Activated naive CD4-positive, alpha-beta T cell treated with anti-CD3 and anti-CD28 coated beads for 36 hours (primary cell): ENCODE measurements around the gene TDRKH. TPM values are rescaled to one million over a fixed set of nuclear protein-coding genes. Genes with fewer than 3 reads are reported as not detected.
"Not testable (repeated sequence)": the region's sequence is repeated elsewhere in the genome, so short reads cannot be mapped to it uniquely, and the experiment has no call there.

ENCODE experiments used
- CTCF ChIA-PET: fragments of 350-600 bp; sonication (Branson Sonifier 250); formaldehyde crosslinking; loops from one replicate; lab custom pipeline; 2021; ENCODE audit warnings: antibody characterized with exemption; lab: Charles Lee
- DNase-seq: peaks from one replicate; pipeline ENCODE4 v3.0.0-alpha.2; 2020
- H3K27ac Mint-ChIP-seq: one replicate; pipeline ENCODE4 v1.8.0; 2021; ENCODE audit warnings: mild to moderate bottlenecking, mixed read lengths
- H3K27me3 Mint-ChIP-seq: one replicate; pipeline ENCODE4 v1.8.0; 2021; ENCODE audit warnings: low read depth, mixed read lengths
- H3K36me3 Mint-ChIP-seq: one replicate; pipeline ENCODE4 v1.8.0; 2021; ENCODE audit warnings: low read depth, mixed read lengths
- H3K4me1 Mint-ChIP-seq: one replicate; pipeline ENCODE4 v1.8.0; 2021; ENCODE audit warnings: low read depth, mixed read lengths
- H3K4me3 Mint-ChIP-seq: one replicate; pipeline ENCODE4 v1.8.0; 2021; ENCODE audit warnings: mild to moderate bottlenecking, moderate library complexity, mixed read lengths
- H3K9me3 Mint-ChIP-seq: one replicate; pipeline ENCODE4 v1.8.0; 2021; ENCODE audit warnings: mixed read lengths
- intact Hi-C: fragments of 100-400 bp; cut with micrococcal nuclease; formaldehyde crosslinking; loops from one replicate; pipeline ENCODE4 v1.15.1; 2023
- total RNA-seq, 2 experiments: library from RNA; stranded (reverse); gene quantifications; one replicate each; pipeline ENCODE4 v1.2.3, GENCODE V29; 2021

Gene TDRKH
- total RNA-seq, 2 experiments from 2014 or later, result 22.0 to 22.5 TPM

GRCh38 chr1:151799179-151800022, 9.1 kb upstream of the TDRKH start:
- CTCF ChIA-PET, result interaction anchor here (0.7 to 1.0 kb wide), 3 partner anchors 24 to 115 kb away, joined by 3 to 5 read pairs (median 3); no protein-coding TSS in a partner anchor
- Mint-ChIP-seq H3K9me3 (no peaks in the 10 kb centered on the region), H3K27me3 (peaks cover 2% of the 10 kb centered on the region), H3K4me1 (peaks cover 2% of the 10 kb centered on the region), H3K4me3 (no peak overlapping the region), H3K27ac (no peak overlapping the region), H3K36me3 (no peaks in the 10 kb centered on the region)
- DNase-seq, result no peak
- intact Hi-C loops, result no loop called here

- intact Hi-C loops, result no loop called here
- no peak overlapping the region for H3K4me3 Mint-ChIP-seq
- H3K9me3 Mint-ChIP-seq, result no peaks in the 10 kb centered on the region
- no peaks in the 10 kb centered on the region for H3K36me3 Mint-ChIP-seq
- peaks cover 2% of the 10 kb centered on the region for H3K4me1 Mint-ChIP-seq
- H3K27ac Mint-ChIP-seq, result no peak overlapping the region
- CTCF ChIA-PET, result interaction anchor here (0.6 to 1.0 kb wide), 3 partner anchors 38 to 115 kb away, joined by 3 to 5 read pairs (median 3); no protein-coding TSS in a partner anchor
- H3K27me3 Mint-ChIP-seq, result peaks cover 2% of the 10 kb centered on the region
- DNase-seq, result no peak
Observed at GRCh38 chr1:151798571-151798970, 8.3 kb upstream of the TDRKH start.

DNA sequence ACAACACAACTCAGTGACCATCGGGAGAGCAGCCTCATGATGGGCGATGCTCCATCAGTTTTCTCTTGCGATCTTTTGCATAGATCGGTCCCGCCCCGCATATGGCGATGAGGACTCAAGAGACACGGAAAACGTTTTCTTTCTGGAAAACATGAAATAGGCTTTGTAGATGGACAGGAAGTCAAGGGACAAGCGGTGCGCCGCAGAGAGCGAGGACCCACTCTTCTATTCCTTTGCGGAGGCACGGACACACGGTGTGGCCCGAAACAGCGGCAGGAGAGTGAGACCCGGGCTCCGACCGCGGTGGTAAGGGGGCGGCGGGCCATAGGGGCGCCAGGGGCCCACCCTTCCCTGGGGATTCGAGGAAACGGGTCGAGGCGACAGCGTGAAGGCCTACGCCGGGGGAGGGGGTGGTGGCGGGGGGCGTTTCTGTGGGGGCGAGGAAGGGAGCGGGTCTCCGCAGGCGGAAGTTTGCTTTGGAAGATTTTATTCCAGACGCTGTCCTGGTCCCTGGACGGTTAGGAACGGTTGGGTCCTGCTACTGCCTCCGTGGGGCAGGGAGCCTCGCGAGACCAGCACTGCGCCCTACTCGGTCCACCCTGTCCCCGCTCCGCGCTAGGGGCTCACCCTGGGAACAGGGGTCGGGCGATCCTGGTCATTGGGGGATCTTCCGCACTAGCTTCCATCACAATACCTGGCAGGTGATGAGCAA, 796 bp upstream of the TDRKH start:
- Mint-ChIP-seq H3K27ac (peak overlapping the region; percentile 81), H3K27me3 (no peaks in the 10 kb centered on the region), H3K36me3 (no peaks in the 10 kb centered on the region), H3K4me3 (peak overlapping the region; percentile 98), H3K4me1 (peaks cover 22% of the 10 kb centered on the region), H3K9me3 (no peaks in the 10 kb centered on the region)
- intact Hi-C loops, result loop anchor here (1.0 to 2.0 kb wide), 7 partner anchors 28 to 508 kb away; partner anchors contain the start of genes MRPL9, PI4KB, THEM4 and ZNF687
- peak; percentile 16 for DNase-seq
- CTCF ChIA-PET, result interaction anchor here (0.6 to 1.1 kb wide), 2 partner anchors 44 to 795 kb away, joined by 3 to 7 read pairs; no protein-coding TSS in a partner anchor

GRCh38 chr1:151787689-151788088, 2.6 kb downstream of the TDRKH start:
- H3K4me1 Mint-ChIP-seq, result peaks cover 22% of the 10 kb centered on the region
- CTCF ChIA-PET, result interaction anchor here (0.7 kb wide), 1 partner anchor 232 kb away, joined by 5 read pairs; no protein-coding TSS in a partner anchor
- intact Hi-C loops, result no loop called here
- no peaks in the 10 kb centered on the region for H3K27me3 Mint-ChIP-seq
- no peaks in the 10 kb centered on the region for H3K9me3 Mint-ChIP-seq
- H3K4me3 Mint-ChIP-seq, result no peak overlapping the region
- H3K27ac Mint-ChIP-seq, result no peak overlapping the region
- H3K36me3 Mint-ChIP-seq, result no peaks in the 10 kb centered on the region
- no peak for DNase-seq

DNA sequence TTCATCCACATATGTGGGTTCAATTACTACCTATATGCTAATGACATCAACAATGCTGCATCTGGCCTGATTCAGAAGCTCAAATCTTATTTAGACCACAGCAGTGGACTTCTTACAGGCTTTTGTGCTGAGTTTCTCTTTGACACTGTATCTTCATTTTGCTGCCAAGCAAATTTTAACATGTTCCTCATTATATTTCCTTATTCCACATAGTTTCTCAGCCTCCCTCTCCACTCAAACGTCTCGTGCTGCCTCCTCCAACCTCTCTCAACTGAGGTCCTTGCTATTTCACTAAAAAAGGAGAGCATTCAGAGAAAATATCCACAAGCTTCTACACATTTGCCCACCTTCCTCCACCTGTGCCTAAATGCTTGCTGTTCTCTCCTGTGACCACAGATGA, 6.5 kb downstream of the TDRKH start:
- H3K4me1 Mint-ChIP-seq, result peaks cover 2% of the 10 kb centered on the region
- no peak overlapping the region for H3K4me3 Mint-ChIP-seq
- H3K27me3 Mint-ChIP-seq, result no peaks in the 10 kb centered on the region
- peaks cover 6% of the 10 kb centered on the region for H3K36me3 Mint-ChIP-seq
- CTCF ChIA-PET, result no interaction called here
- no peaks in the 10 kb centered on the region for H3K9me3 Mint-ChIP-seq
- no peak for DNase-seq
- H3K27ac Mint-ChIP-seq, result no peak overlapping the region
- intact Hi-C loops, result no loop called here

DNA sequence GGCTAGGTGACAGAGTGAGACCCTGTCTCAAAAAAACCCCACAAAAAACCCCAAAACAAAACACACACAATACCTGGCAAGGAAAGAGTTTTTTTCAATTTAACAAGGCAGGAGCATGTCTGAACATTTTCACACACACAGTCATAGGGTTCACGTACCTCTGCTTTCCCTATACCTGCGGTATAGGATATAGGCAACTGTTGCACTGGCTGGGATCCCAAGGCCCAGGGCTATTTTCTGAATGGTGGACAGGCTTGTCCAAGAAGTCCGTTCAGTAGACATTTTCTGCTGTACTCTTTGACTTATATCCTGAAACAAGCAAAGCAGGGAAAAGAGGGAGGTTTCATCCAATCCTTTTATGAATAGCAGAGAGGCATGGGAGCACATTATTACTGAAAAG, 7.6 kb downstream of the TDRKH start:
- H3K4me1 Mint-ChIP-seq, result no peaks in the 10 kb centered on the region
- no peak for DNase-seq
- no peaks in the 10 kb centered on the region for H3K27me3 Mint-ChIP-seq
- no peak overlapping the region for H3K4me3 Mint-ChIP-seq
- no peak overlapping the region for H3K27ac Mint-ChIP-seq
- intact Hi-C loops, result no loop called here
- no peaks in the 10 kb centered on the region for H3K9me3 Mint-ChIP-seq
- H3K36me3 Mint-ChIP-seq, result peaks cover 11% of the 10 kb centered on the region
- CTCF ChIA-PET, result interaction anchor here (0.6 kb wide), 1 partner anchor 1596 kb away, joined by 3 read pairs; no protein-coding TSS in a partner anchor

DNA sequence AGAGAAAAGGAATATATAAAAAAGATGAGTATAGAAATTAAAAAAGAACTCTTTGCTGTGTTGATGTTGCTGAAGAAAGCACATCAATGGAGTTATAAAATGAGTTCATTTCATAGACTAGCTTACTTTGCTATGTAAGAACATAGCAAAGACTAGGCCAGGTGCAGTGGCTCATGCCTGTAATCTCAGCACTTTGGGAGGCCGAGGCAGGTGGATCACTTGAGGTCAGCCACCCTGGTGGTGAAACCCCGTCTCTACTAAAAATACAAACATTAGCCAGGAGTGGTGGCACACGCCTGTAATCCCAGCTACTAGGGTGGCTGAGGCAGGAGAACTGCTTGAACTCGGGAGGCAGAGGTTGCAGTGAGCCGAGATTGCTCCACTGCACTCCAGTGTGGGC, 8.3 kb downstream of the TDRKH start:
- H3K27ac Mint-ChIP-seq, intact Hi-C loops, CTCF ChIA-PET, H3K4me3 Mint-ChIP-seq, H3K4me1 Mint-ChIP-seq, H3K27me3 Mint-ChIP-seq, DNase-seq, H3K9me3 Mint-ChIP-seq: not testable (repeated sequence)
- peaks cover 11% of the 10 kb centered on the region for H3K36me3 Mint-ChIP-seq

DNA sequence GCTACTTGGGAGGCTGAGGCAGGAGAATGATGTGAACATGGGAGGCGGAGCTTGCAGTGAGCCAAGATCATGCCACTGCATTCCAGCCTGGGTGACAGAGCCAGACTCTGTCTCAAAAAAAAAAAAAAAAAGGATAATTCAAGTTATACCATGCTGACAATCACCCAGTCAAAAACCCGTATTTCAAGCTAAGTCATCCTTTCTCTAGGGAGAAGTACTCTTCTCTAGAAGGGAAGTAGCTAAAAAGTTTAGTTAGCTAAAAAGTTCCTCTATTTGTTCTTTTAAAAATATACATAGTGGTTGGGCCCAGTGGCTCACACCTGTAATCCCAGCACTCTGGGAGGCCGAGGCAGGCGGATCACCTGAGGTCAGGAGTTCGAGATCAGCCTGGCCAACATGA, 9.6 kb downstream of the TDRKH start:
- H3K27me3 Mint-ChIP-seq, DNase-seq, H3K4me1 Mint-ChIP-seq, intact Hi-C loops, H3K9me3 Mint-ChIP-seq, H3K27ac Mint-ChIP-seq, H3K4me3 Mint-ChIP-seq: not testable (repeated sequence)
- CTCF ChIA-PET, result interaction anchor here (0.6 kb wide), 1 partner anchor 50 kb away, joined by 3 read pairs; no protein-coding TSS in a partner anchor
- peaks cover 14% of the 10 kb centered on the region for H3K36me3 Mint-ChIP-seq

- CTCF ChIA-PET, result no interaction called here
- Mint-ChIP-seq H3K4me3 (no peak overlapping the region), H3K27ac (no peak overlapping the region), H3K4me1 (no peaks in the 10 kb centered on the region), H3K27me3 (no peaks in the 10 kb centered on the region), H3K9me3 (no peaks in the 10 kb centered on the region), H3K36me3 (peaks cover 14% of the 10 kb centered on the region)
- intact Hi-C loops, result no loop called here
- DNase-seq, result no peak
Observed at GRCh38 chr1:151779852-151780251, 10.4 kb downstream of the TDRKH start.

- no peaks in the 10 kb centered on the region for H3K27me3 Mint-ChIP-seq
- no peak overlapping the region for H3K27ac Mint-ChIP-seq
- H3K36me3 Mint-ChIP-seq, result peaks cover 17% of the 10 kb centered on the region
- H3K9me3 Mint-ChIP-seq, result no peaks in the 10 kb centered on the region
- no peak for DNase-seq
- CTCF ChIA-PET, result interaction anchor here (0.7 to 1.1 kb wide), 2 partner anchors 8 to 59 kb away, joined by 3 read pairs; no protein-coding TSS in a partner anchor
- intact Hi-C loops, result no loop called here
- H3K4me3 Mint-ChIP-seq, result no peak overlapping the region
- H3K4me1 Mint-ChIP-seq, result no peaks in the 10 kb centered on the region
Observed at GRCh38 chr1:151777317-151777716, 13.0 kb downstream of the TDRKH start.

DNA sequence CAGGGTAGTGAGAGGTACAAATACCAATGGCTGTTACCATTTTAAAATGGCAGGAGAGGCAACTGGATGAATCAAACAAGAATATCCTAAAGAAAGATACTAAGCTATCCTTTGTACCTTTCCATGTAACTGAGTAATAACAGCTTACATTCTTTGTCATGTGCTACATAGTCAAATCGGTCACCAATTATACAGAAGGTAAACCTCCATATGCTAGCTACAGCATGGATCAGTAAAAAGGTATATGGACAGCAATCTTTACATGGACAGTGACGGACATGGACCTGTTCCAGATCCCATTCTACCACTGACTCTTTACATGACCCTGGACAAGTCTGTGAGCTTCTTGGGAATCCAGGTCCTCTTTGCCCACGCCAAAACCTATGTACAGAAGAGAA, 13.6 kb downstream of the TDRKH start:
- DNase-seq, result no peak
- no peaks in the 10 kb centered on the region for H3K4me1 Mint-ChIP-seq
- intact Hi-C loops, result no loop called here
- no peak overlapping the region for H3K27ac Mint-ChIP-seq
- CTCF ChIA-PET, result interaction anchor here (1.1 kb wide), 1 partner anchor 60 kb away, joined by 3 read pairs; no protein-coding TSS in a partner anchor
- H3K9me3 Mint-ChIP-seq, result no peaks in the 10 kb centered on the region
- no peaks in the 10 kb centered on the region for H3K27me3 Mint-ChIP-seq
- no peak overlapping the region for H3K4me3 Mint-ChIP-seq
- peaks cover 17% of the 10 kb centered on the region for H3K36me3 Mint-ChIP-seq
